ENCODE data around the gene CFAP410.

CFAP410 gene

GRCh38 chr21:44321846-44322450 lies 17.2 kb downstream of the CFAP410 start:
- H3K9me3 Mint-ChIP-seq: no peaks in the 10 kb centered on the region
- DNase-seq (ENCODE audit: low spot score in 2 of 2) (no peak), ATAC-seq (replicated peaks; ENCODE audit: extremely low read depth, poor library complexity, severe bottlenecking) (no peak)
- no peak overlapping the region for H3K27ac Mint-ChIP-seq (ENCODE audit: low read depth)
- H3K4me1 Mint-ChIP-seq: no peaks in the 10 kb centered on the region
- peaks cover 6% of the 10 kb centered on the region for H3K36me3 Mint-ChIP-seq (ENCODE audit: insufficient read depth)
- no peaks in the 10 kb centered on the region for H3K27me3 Mint-ChIP-seq
- H3K4me3 Mint-ChIP-seq: no peak overlapping the region

DNA sequence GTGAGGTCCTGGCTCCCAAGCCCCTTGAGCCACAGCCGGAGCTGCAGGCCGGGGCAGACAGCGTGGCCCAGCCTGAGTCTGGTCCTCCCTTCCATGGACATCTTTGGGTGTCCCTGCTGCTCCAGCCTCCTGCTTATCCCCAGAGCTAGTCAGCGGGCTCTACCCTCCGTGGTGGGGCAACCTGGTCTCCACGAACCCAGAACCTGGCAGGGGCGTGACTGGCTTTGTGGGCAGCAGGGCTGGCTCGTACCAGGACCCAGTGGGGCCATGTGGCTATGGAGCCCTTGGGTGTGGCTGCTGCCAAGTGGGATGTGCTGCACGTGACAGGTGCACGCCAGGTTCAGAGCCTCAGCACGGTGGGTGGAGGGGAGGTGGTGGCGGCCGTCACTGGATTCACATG lies 18.3 kb downstream of the CFAP410 start:
- Mint-ChIP-seq H3K36me3 (ENCODE audit: insufficient read depth) (peaks cover 9% of the 10 kb centered on the region), H3K9me3 (no peaks in the 10 kb centered on the region), H3K27me3 (no peaks in the 10 kb centered on the region), H3K4me3 (no peak overlapping the region), H3K27ac (ENCODE audit: low read depth) (no peak overlapping the region), H3K4me1 (no peaks in the 10 kb centered on the region)
- ATAC-seq (replicated peaks; ENCODE audit: extremely low read depth, poor library complexity, severe bottlenecking) (no peak), DNase-seq (ENCODE audit: low spot score in 2 of 2) (no peak)

GRCh38 chr21:44319407-44320065 lies 19.7 kb downstream of the CFAP410 start:
- H3K36me3 Mint-ChIP-seq (ENCODE audit: insufficient read depth): peaks cover 6% of the 10 kb centered on the region
- no peaks in the 10 kb centered on the region for H3K9me3 Mint-ChIP-seq

DNA sequence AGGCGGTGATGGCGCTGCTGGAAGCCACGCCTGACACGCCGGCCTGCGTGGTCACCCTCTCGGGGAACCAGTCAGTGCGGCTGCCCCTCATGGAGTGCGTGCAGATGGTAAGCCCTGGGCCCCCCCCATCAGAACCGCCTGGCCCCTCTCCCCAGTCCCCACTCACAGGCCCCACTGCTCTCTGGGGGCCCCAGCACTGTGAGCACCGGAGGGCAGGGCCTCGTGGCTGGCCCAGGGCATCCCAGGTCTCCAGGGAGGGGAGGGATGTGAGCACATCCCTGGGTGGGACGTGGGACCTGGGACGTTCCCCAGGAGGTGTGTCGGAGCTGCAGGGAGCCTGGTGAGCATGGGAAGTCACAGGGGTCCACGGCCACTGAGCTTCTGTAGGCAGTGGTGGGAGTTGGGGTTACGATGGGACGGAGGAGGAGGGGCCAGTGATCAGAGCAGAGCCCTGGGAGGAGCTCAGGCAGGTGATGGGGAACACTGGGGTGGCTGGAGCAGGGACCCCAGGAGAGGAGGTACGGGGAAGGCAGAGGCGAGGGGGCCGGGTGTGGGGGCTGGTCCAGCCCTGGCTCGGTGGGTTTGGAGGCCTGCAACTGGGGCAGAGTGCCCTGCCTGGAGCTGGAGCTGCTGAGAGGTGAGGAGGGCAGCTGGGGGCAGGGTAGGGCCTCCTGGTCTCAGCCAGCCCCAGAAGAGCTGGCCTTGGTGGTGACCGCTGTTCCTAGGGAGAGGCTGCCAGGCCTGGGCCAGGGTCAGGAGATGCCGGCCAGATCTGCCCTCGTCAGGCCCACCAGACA lies 20.5 kb downstream of the CFAP410 start:
- DNase-seq (ENCODE audit: low spot score in 2 of 2): no peak
- H3K27me3 Mint-ChIP-seq: no peaks in the 10 kb centered on the region
- no peaks in the 10 kb centered on the region for H3K4me1 Mint-ChIP-seq
- H3K36me3 Mint-ChIP-seq (ENCODE audit: insufficient read depth): peaks cover 7% of the 10 kb centered on the region
- H3K4me3 Mint-ChIP-seq: no peak overlapping the region
- H3K9me3 Mint-ChIP-seq: no peaks in the 10 kb centered on the region
- no peak overlapping the region for H3K27ac Mint-ChIP-seq (ENCODE audit: low read depth)
- no peak for ATAC-seq (replicated peaks; ENCODE audit: extremely low read depth, poor library complexity, severe bottlenecking)

More at GRCh38 chr21:44319407-44320065, 19.7 kb downstream of the CFAP410 start:
- H3K4me3 Mint-ChIP-seq: no peak overlapping the region
- DNase-seq (ENCODE audit: low spot score in 2 of 2) (no peak), ATAC-seq (replicated peaks; ENCODE audit: extremely low read depth, poor library complexity, severe bottlenecking) (no peak)
- H3K27ac Mint-ChIP-seq (ENCODE audit: low read depth): no peak overlapping the region
- H3K4me1 Mint-ChIP-seq: no peaks in the 10 kb centered on the region
- H3K27me3 Mint-ChIP-seq: no peaks in the 10 kb centered on the region

GRCh38 chr21:44317871-44318270 lies 21.3 kb downstream of the CFAP410 start:
- H3K4me3 Mint-ChIP-seq: no peak overlapping the region
- no peaks in the 10 kb centered on the region for H3K27me3 Mint-ChIP-seq
- H3K36me3 Mint-ChIP-seq (ENCODE audit: insufficient read depth): peaks cover 7% of the 10 kb centered on the region
- no peaks in the 10 kb centered on the region for H3K4me1 Mint-ChIP-seq
- DNase-seq (ENCODE audit: low spot score in 2 of 2): no peak
- no peak for ATAC-seq (replicated peaks; ENCODE audit: extremely low read depth, poor library complexity, severe bottlenecking)
- H3K27ac Mint-ChIP-seq (ENCODE audit: low read depth): no peak overlapping the region
- no peaks in the 10 kb centered on the region for H3K9me3 Mint-ChIP-seq

DNA sequence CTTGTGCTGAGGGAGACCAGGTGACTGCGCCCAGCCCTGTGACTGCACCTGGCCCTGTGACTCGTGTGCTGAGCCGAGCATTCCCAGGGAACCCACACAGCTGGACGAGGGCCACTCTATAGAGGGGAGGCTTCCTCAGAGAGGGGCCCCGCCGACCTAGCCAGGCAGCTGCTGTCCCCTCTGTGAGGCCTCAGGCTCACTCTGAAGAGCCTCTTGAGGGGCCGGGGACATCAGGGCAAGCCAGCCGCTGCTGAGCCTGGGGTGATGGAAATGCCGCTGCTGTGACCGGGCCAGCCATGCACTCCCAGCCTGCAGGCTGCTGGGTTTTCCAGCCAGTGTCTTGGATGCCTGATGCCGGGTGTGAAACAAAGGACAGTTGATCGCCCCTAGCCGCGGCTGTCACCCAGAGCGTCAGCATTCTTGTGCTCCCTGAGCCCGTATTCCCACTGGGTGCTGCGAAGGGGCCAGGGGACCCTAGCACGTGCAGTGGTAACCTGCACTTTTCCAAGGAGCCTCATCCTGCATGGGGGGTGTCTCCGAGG lies 21.9 kb downstream of the CFAP410 start:
- Mint-ChIP-seq H3K9me3 (no peaks in the 10 kb centered on the region), H3K36me3 (ENCODE audit: insufficient read depth) (peaks cover 6% of the 10 kb centered on the region), H3K4me3 (no peak overlapping the region), H3K27ac (ENCODE audit: low read depth) (no peak overlapping the region), H3K27me3 (no peaks in the 10 kb centered on the region), H3K4me1 (no peaks in the 10 kb centered on the region)
- DNase-seq (ENCODE audit: low spot score in 2 of 2) (no peak), ATAC-seq (replicated peaks; ENCODE audit: extremely low read depth, poor library complexity, severe bottlenecking) (no peak)

DNA sequence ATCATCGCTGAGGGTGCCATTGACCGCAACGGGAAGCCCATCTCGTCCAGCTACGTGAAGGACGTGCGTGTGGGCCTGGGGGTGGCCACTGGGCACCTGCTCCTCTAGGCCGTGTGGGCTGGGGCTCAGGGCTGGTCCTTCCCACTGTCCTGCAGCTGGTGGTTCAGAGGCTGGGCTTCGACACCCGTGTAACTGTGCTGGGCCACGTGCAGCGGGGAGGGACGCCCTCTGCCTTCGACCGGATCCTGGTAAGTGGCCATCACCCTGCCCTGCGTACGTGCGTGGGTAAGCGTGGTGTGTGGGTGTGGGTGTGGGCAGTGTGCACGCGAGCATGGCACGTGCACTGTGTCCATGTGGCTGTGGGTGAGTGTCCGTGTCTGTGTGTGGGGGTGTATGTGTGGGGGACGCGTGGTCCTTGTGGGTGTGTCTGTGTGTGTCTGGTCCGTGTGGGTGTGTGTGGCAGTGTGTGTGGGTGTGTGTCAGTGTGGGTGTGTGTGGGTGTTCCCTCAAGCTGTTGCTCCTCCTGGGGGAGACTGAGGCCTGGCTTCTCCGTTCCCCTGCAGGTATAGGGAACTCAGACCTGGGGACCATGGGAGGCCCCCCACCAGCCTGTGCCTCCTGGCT lies 22.8 kb downstream of the CFAP410 start:
- Mint-ChIP-seq H3K27ac (ENCODE audit: low read depth) (no peak overlapping the region), H3K36me3 (ENCODE audit: insufficient read depth) (peaks cover 8% of the 10 kb centered on the region), H3K4me3 (no peak overlapping the region)

DNA sequence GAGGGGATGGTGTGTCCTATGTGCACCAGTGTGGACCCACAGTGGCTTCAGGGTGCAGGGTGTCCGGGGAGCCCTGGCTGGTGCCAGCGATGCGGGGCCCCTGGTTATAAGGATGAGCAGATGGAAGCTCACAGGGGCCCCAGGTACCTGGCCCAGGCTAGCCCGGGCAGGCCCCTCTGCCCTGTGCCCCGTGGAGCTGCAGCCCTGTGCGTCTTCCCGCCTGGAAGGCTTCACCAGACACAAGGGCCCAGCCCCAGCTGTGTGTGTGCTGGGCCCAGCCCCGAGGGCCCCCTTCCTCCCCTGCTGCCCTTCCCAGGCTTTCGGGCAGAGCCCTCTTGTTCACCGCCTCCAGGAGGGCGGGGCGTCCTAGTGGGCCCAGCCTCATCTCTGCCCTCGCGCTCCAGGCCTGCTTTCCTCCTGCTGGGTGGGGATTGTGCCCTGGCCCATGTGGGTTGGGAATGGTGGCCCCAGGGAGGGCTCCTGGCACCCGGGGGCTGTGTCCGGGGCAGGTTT lies 23.4 kb downstream of the CFAP410 start:
- peaks cover 10% of the 10 kb centered on the region for H3K36me3 Mint-ChIP-seq (ENCODE audit: insufficient read depth)
- H3K27me3 Mint-ChIP-seq: no peaks in the 10 kb centered on the region
- H3K9me3 Mint-ChIP-seq: no peaks in the 10 kb centered on the region
- H3K27ac Mint-ChIP-seq (ENCODE audit: low read depth): no peak overlapping the region
- H3K4me1 Mint-ChIP-seq: peaks cover 8% of the 10 kb centered on the region
- ATAC-seq (replicated peaks; ENCODE audit: extremely low read depth, poor library complexity, severe bottlenecking): no peak
- DNase-seq (ENCODE audit: low spot score in 2 of 2): no peak
- H3K4me3 Mint-ChIP-seq: no peak overlapping the region

More for the DNA sequence above, 22.8 kb downstream of the CFAP410 start:
- Mint-ChIP-seq H3K27me3 (no peaks in the 10 kb centered on the region), H3K9me3 (no peaks in the 10 kb centered on the region), H3K4me1 (peaks cover 4% of the 10 kb centered on the region)
- DNase-seq (ENCODE audit: low spot score in 2 of 2) (no peak), ATAC-seq (replicated peaks; ENCODE audit: extremely low read depth, poor library complexity, severe bottlenecking) (no peak)

DNA sequence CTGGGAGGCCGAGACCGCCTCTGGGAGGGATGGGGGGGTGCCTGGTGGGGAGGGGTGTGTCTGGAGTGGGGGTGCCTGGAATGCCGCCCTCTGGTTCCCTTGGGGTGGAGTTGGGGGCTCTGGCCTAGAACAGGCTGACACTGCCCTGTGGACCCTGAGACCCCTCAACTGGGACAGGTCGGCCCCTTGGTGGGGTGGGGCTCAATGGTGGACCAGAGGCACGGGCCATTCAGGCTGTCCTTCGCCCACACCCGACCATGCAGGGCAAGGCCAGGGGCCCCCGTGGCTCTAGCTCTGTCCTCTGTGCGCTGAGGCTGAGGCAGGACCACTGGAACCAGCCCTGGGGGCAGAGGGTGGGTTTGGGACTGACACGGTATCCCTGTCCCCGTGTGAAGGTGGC lies 24.6 kb downstream of the CFAP410 start:
- Mint-ChIP-seq H3K4me3 (no peak overlapping the region), H3K4me1 (peaks cover 8% of the 10 kb centered on the region), H3K36me3 (ENCODE audit: insufficient read depth) (peaks cover 10% of the 10 kb centered on the region), H3K9me3 (no peaks in the 10 kb centered on the region), H3K27me3 (no peaks in the 10 kb centered on the region), H3K27ac (ENCODE audit: low read depth) (no peak overlapping the region)
- DNase-seq (ENCODE audit: low spot score in 2 of 2) (no peak), ATAC-seq (replicated peaks; ENCODE audit: extremely low read depth, poor library complexity, severe bottlenecking) (no peak)

- peak overlapping the region; percentile 41 for H3K27ac Mint-ChIP-seq (ENCODE audit: low read depth)
- H3K27me3 Mint-ChIP-seq: no peaks in the 10 kb centered on the region
- H3K36me3 Mint-ChIP-seq (ENCODE audit: insufficient read depth): peaks cover 10% of the 10 kb centered on the region
- no peak for ATAC-seq (replicated peaks; ENCODE audit: extremely low read depth, poor library complexity, severe bottlenecking)
- DNase-seq (ENCODE audit: low spot score in 2 of 2): no peak
- H3K9me3 Mint-ChIP-seq: no peaks in the 10 kb centered on the region
- peaks cover 8% of the 10 kb centered on the region for H3K4me1 Mint-ChIP-seq
- H3K4me3 Mint-ChIP-seq: no peak overlapping the region
Measured at GRCh38 chr21:44314128-44314527, 25.1 kb downstream of the CFAP410 start.

DNA sequence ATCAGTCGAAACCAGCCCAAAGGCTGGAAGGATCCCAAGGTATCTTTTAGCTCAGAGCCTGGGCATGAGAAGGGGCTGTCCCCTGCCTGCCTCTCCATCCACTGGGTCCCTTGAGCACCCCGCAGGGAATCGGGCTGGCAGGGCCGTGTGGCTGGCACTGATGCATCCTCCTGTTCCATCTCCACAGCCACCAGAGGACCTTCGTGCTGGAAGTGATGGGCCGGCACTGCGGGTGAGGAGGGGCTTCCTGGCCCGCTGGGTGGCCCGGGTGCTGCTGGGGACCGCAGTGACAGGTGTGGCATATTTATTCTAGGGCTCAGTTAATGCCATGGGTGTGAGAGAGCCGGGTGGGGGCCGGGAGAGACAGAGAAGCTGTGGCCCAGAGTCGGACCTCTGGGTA lies 25.7 kb downstream of the CFAP410 start:
- DNase-seq (ENCODE audit: low spot score in 2 of 2): no peak
- H3K9me3 Mint-ChIP-seq: no peaks in the 10 kb centered on the region
- H3K36me3 Mint-ChIP-seq (ENCODE audit: insufficient read depth): peaks cover 12% of the 10 kb centered on the region
- no peak overlapping the region for H3K4me3 Mint-ChIP-seq
- peak overlapping the region; percentile 41 for H3K27ac Mint-ChIP-seq (ENCODE audit: low read depth)
- no peak for ATAC-seq (replicated peaks; ENCODE audit: extremely low read depth, poor library complexity, severe bottlenecking)
- peaks cover 8% of the 10 kb centered on the region for H3K4me1 Mint-ChIP-seq
- no peaks in the 10 kb centered on the region for H3K27me3 Mint-ChIP-seq

GRCh38 chr21:44312716-44313115 lies 26.5 kb downstream of the CFAP410 start:
- Mint-ChIP-seq H3K9me3 (no peaks in the 10 kb centered on the region), H3K4me3 (no peak overlapping the region), H3K27ac (ENCODE audit: low read depth) (no peak overlapping the region), H3K27me3 (no peaks in the 10 kb centered on the region), H3K36me3 (ENCODE audit: insufficient read depth) (peaks cover 15% of the 10 kb centered on the region), H3K4me1 (peaks cover 8% of the 10 kb centered on the region)
- no peak for ATAC-seq (replicated peaks; ENCODE audit: extremely low read depth, poor library complexity, severe bottlenecking)
- DNase-seq (ENCODE audit: low spot score in 2 of 2): no peak
